Activated CD8-positive, alpha-beta memory T cell treated with anti-CD3 and anti-CD28 coated beads for 1 hour (primary cell): Measurements from ENCODE around the gene SMC1B.
"Not testable (repeated sequence)": the region's sequence is repeated elsewhere in the genome, so short reads cannot be mapped to it uniquely, and the experiment has no call there.

Experiments used
- DNase-seq, 2 donors: peaks; one replicate each; pipeline ENCODE4 v3.0.0-alpha.2; 2020; ENCODE audit warnings: low read depth in 1 of 2; ENCODE audit errors: extremely low read depth in 1 of 2

The SMC1B gene

GRCh38 chr22:45351956-45352355, 61.4 kb downstream of the SMC1B start:
- no peak for DNase-seq

- DNase-seq = no peak
These were observed 63.5 kb downstream of the SMC1B start for GRCh38 chr22:45349916-45350315.

GRCh38 chr22:45344334-45344733, 69.1 kb downstream of the SMC1B start:
- no peak for DNase-seq

- DNase-seq = no peak
These were observed 70.3 kb downstream of the SMC1B start for GRCh38 chr22:45343143-45343542.

- DNase-seq = peak in 1 of 2 donors; percentile 33
These were observed 71.9 kb downstream of the SMC1B start for GRCh38 chr22:45341498-45341897.

- no peak for DNase-seq
These were observed 73.1 kb downstream of the SMC1B start for GRCh38 chr22:45340323-45340722.

- no peak for DNase-seq
These were observed 74.6 kb downstream of the SMC1B start for GRCh38 chr22:45338795-45339194.

- DNase-seq = no peak
These were observed 75.9 kb downstream of the SMC1B start for GRCh38 chr22:45337536-45337935.

- DNase-seq = no peak
These were observed 76.4 kb downstream of the SMC1B start for GRCh38 chr22:45336971-45337431.

GRCh38 chr22:45335854-45336522, 77.4 kb downstream of the SMC1B start:
- DNase-seq = no peak

- DNase-seq = no peak
These were observed 78.2 kb downstream of the SMC1B start for GRCh38 chr22:45335021-45335818.

- no peak for DNase-seq
These were observed 78.9 kb downstream of the SMC1B start for GRCh38 chr22:45334528-45334927.

GRCh38 chr22:45334068-45334467, 79.3 kb downstream of the SMC1B start:
- DNase-seq = no peak

- no peak for DNase-seq
These were observed 81.4 kb downstream of the SMC1B start for GRCh38 chr22:45332001-45332400.

GRCh38 chr22:45331486-45331885, 81.9 kb downstream of the SMC1B start:
- DNase-seq = no peak

GRCh38 chr22:45330548-45330947, 82.9 kb downstream of the SMC1B start:
- no peak for DNase-seq

GRCh38 chr22:45329530-45329936, 83.9 kb downstream of the SMC1B start:
- DNase-seq = no peak

- DNase-seq = no peak
These were observed 84.4 kb downstream of the SMC1B start for GRCh38 chr22:45328822-45329529.

- not testable (repeated sequence) for DNase-seq
These were observed 85.1 kb downstream of the SMC1B start for GRCh38 chr22:45328261-45328660.

- no peak for DNase-seq
These were observed 89.1 kb downstream of the SMC1B start for GRCh38 chr22:45324311-45324711.

GRCh38 chr22:45323695-45324094, 89.7 kb downstream of the SMC1B start:
- DNase-seq = no peak
